Measurements from ENCODE around the gene ITGAX. TPM values are rescaled to one million over a fixed set of nuclear protein-coding genes. Genes with fewer than 3 reads are reported as not detected.
A peak's percentile ranks its signal among the peaks of the same experiment; 100 is the strongest.

The ITGAX gene
- total and polyA plus RNA-seq, 4 donors = 1.1 to 9.6 (median 1.9) TPM

DNA sequence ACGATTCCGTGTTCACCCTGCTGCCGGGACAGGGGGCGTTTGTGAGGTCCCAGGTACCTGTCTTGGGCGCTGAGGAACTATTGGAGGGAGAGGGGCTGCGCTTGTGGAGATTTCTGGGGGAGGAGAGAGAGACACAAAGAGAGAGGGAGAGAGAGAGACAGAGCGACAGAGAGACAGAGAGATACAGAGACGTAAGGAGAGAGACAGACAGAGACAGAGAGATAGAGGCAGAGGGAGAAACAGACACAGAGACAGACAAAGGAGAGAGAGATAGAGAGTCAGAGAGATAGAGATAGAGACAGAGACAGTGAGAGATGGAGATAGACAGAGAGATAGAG is 24.5 kb upstream of the ITGAX start:
- Histone ChIP-seq H3K4me3 (ENCODE audit: low read depth in 1 of 3, low read length in 3 of 3) (no peak overlapping the region), H3K4me1 (ENCODE audit: control insufficient read depth in 4 of 4, insufficient read depth in 4 of 4, low read length in 3 of 4) (peaks cover 0 to 3% (median 0%) of the 10 kb centered on the region in 4 donors), H3K27me3 (ENCODE audit: control insufficient read depth in 4 of 4, insufficient read depth in 4 of 4, low read length in 3 of 4) (peaks cover 0 to 2% (median under 1%) of the 10 kb centered on the region in 4 donors), H3K9ac (ENCODE audit: low read depth in 1 of 2, low read length in 2 of 2) (no peak overlapping the region), H3K36me3 (ENCODE audit: control insufficient read depth in 4 of 4, insufficient read depth in 3 of 4, low read depth in 1 of 4, low read length in 3 of 4) (no peaks in the 10 kb centered on the region), H3K27ac (ENCODE audit: low read depth in 1 of 2, low read length in 2 of 2) (no peak overlapping the region), H3K9me3 (ENCODE audit: control insufficient read depth in 4 of 4, low read length in 3 of 4) (no peaks in the 10 kb centered on the region)
- no peak for DNase-seq (ENCODE audit: low spot score)
- WGBS = 38% methylated on average over 8 of the region's 8 CpGs
- TF ChIP-seq RXRA (IDR thresholded peaks at IDR 0.05) (no peak), HNF4A (conservative IDR thresholded peaks at IDR 0.05) (no peak), EGR1 (IDR thresholded peaks at IDR 0.05; ENCODE audit: low read depth in 2 of 2) (no peak), GABPA (IDR thresholded peaks at IDR 0.05 in 1 of 2, conservative IDR thresholded peaks at IDR 0.05 in 1 of 2) (no peak), FOXA1 (IDR thresholded peaks at IDR 0.05) (no peak), SP1 (IDR thresholded peaks at IDR 0.05) (no peak), HNF4G (IDR thresholded peaks at IDR 0.05) (no peak)
- TF ChIP-seq, protein P1, sequence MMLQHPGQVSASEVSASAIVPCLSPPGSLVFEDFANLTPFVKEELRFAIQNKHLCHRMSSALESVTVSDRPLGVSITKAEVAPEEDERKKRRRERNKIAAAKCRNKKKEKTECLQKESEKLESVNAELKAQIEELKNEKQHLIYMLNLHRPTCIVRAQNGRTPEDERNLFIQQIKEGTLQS (IDR thresholded peaks at IDR 0.05) = no peak
- TF ChIP-seq, protein P2, sequence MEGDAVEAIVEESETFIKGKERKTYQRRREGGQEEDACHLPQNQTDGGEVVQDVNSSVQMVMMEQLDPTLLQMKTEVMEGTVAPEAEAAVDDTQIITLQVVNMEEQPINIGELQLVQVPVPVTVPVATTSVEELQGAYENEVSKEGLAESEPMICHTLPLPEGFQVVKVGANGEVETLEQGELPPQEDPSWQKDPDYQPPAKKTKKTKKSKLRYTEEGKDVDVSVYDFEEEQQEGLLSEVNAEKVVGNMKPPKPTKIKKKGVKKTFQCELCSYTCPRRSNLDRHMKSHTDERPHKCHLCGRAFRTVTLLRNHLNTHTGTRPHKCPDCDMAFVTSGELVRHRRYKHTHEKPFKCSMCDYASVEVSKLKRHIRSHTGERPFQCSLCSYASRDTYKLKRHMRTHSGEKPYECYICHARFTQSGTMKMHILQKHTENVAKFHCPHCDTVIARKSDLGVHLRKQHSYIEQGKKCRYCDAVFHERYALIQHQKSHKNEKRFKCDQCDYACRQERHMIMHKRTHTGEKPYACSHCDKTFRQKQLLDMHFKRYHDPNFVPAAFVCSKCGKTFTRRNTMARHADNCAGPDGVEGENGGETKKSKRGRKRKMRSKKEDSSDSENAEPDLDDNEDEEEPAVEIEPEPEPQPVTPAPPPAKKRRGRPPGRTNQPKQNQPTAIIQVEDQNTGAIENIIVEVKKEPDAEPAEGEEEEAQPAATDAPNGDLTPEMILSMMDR (IDR thresholded peaks at IDR 0.05; ENCODE audit: low read depth, low read length, missing input control) = no peak
- TF ChIP-seq, protein P3, sequence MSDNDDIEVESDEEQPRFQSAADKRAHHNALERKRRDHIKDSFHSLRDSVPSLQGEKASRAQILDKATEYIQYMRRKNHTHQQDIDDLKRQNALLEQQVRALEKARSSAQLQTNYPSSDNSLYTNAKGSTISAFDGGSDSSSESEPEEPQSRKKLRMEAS (IDR thresholded peaks at IDR 0.05) = no peak

DNA sequence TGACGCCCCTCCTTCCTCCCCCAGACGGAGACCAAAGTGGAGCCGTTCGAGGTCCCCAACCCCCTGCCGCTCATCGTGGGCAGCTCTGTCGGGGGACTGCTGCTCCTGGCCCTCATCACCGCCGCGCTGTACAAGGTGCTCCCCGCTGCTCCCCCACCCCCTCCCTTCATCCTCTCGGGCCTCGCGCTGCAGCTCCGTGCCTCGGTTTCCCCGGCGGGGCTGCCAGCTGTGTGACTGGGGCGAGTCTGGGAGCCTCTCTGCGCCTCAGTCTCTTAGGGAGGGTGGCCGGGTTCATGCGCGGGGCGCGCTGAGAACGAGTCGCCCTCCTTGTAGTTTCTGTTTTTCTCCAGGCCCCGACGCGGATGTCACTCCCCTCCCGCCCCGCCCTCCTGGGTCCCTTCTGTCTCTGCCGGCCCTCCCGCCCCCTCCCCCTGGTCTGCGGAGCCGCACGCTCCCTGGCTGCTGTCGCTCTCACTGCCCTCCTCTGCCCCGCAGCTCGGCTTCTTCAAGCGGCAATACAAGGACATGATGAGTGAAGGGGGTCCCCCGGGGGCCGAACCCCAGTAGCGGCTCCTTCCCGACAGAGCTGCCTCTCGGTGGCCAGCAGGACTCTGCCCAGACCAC is 23.7 kb upstream of the ITGAX start:
- TF ChIP-seq FOXA1 (IDR thresholded peaks at IDR 0.05) = no peak
- TF ChIP-seq, protein P4, sequence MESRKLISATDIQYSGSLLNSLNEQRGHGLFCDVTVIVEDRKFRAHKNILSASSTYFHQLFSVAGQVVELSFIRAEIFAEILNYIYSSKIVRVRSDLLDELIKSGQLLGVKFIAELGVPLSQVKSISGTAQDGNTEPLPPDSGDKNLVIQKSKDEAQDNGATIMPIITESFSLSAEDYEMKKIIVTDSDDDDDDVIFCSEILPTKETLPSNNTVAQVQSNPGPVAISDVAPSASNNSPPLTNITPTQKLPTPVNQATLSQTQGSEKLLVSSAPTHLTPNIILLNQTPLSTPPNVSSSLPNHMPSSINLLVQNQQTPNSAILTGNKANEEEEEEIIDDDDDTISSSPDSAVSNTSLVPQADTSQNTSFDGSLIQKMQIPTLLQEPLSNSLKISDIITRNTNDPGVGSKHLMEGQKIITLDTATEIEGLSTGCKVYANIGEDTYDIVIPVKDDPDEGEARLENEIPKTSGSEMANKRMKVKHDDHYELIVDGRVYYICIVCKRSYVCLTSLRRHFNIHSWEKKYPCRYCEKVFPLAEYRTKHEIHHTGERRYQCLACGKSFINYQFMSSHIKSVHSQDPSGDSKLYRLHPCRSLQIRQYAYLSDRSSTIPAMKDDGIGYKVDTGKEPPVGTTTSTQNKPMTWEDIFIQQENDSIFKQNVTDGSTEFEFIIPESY (IDR thresholded peaks at IDR 0.05) = no peak
- no peak for TF ChIP-seq TAF1 (conservative IDR thresholded peaks at IDR 0.05)
- no peak for TF ChIP-seq YY1 (IDR thresholded peaks at IDR 0.05)
- TF ChIP-seq, protein P2 (IDR thresholded peaks at IDR 0.05; ENCODE audit: low read depth, low read length, missing input control) = no peak
- TF ChIP-seq EGR1 (IDR thresholded peaks at IDR 0.05; ENCODE audit: low read depth in 2 of 2) = no peak
- TF ChIP-seq SP1 (IDR thresholded peaks at IDR 0.05) = no peak
- TF ChIP-seq, protein P3 (IDR thresholded peaks at IDR 0.05) = no peak
- peak overlapping the region in 1 of 3 donors; percentile 16 for H3K4me3 ChIP-seq (ENCODE audit: low read depth in 1 of 3, low read length in 3 of 3)
- H3K27me3 ChIP-seq (ENCODE audit: control insufficient read depth in 4 of 4, insufficient read depth in 4 of 4, low read length in 3 of 4) = peaks cover 0 to 2% (median under 1%) of the 10 kb centered on the region in 4 donors
- no peak for DNase-seq (ENCODE audit: low spot score)
- no peaks in the 10 kb centered on the region for H3K36me3 ChIP-seq (ENCODE audit: control insufficient read depth in 4 of 4, insufficient read depth in 3 of 4, low read depth in 1 of 4, low read length in 3 of 4)
- H3K27ac ChIP-seq (ENCODE audit: low read depth in 1 of 2, low read length in 2 of 2) = no peak overlapping the region
- H3K9ac ChIP-seq (ENCODE audit: low read depth in 1 of 2, low read length in 2 of 2) = no peak overlapping the region
- no peaks in the 10 kb centered on the region for H3K9me3 ChIP-seq (ENCODE audit: control insufficient read depth in 4 of 4, low read length in 3 of 4)
- 7% methylated on average over 46 of the region's 46 CpGs for WGBS
- H3K4me1 ChIP-seq (ENCODE audit: control insufficient read depth in 4 of 4, insufficient read depth in 4 of 4, low read length in 3 of 4) = peaks cover 0 to 3% (median 0%) of the 10 kb centered on the region in 4 donors

All from liver (tissue), 9 donors.